Renal pelvis (tissue), 4 donors: ENCODE data around the gene BCR. TPM values are rescaled to one million over a fixed set of nuclear protein-coding genes. Genes with fewer than 3 reads are reported as not detected.
A peak's percentile ranks its signal among the peaks of the same experiment; 100 is the strongest.

ENCODE experiments used
- DNase-seq: peaks from one replicate; pipeline ENCODE4 v3.0.0-alpha.2; 2013
- polyA plus RNA-seq, 3 donors: library from polyadenylated mRNA; unstranded; fragments of 120-200 nt; gene quantifications; one replicate each; pipeline ENCODE4 v1.2.1, GENCODE V29; 2013; ENCODE audit not compliant: insufficient read length in 3 of 3

The BCR gene
- polyA plus RNA-seq, 3 donors = 58.7 to 68.9 (median 61.1) TPM

DNA sequence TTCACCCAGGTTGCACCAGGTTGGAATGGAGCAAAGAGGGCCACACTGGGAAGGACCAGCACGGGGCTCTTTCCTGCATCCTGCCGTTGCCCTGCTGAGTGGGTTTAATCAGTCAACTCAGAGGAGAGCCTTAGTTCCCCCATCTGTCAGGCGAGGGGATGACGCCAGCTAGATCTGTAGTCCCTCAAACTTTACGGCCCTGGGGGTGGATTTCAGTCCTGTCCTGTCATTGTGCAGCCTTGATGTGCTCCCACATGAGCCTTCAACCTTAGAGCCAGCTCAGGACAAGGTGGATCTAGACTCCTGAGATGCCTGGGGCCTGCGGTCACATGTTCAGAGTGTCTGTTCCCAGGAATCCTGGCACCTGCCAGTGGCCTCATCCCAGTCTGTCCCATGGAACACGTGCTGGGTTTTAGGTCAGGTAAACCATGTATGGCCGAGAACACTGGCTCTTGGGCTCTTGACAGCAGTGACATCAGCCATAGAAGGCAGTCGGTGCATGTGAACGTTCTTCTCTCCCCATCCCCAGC is 104.3 kb downstream of the BCR start:
- DNase-seq = no peak

DNA sequence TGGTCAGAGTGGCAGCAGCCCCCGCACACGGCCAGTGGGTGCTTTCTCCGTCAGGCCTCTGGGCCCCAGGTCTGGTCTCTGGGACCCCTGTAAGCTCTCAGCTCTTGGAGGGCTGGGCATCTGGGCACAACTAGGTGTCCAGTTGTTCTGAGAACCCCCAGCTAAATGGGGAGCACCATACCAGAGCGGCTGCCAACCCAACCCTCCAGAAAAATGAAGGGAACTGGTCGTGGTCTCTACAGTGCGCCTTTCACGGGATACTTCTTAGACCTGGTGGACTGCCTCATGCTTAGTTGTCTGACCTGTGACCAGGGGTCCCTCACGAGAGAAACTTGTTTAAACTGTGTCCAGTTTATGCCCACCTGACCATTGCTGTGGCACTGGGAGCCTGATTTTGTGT is 104.9 kb downstream of the BCR start:
- no peak for DNase-seq

DNA sequence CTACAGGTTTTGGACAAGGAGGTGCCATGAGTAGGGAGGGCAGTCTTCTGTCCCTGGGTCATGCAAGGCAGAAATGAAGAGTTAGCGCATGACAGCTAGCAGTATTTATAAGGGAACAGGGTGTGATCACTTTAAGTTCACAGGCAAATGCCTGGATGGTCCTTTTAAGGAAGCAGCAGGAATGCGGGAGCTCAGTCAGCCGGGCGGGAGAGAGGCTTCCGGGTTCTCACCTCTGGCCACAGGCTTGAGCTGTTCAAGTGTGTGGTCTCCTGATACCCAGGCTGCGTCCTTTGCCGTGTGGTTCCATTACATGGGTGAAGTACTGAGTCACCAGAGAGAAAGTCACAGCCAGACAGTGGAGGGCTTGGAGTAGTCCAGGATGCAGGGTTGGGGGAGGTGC is 105.4 kb downstream of the BCR start:
- DNase-seq = no peak

DNA sequence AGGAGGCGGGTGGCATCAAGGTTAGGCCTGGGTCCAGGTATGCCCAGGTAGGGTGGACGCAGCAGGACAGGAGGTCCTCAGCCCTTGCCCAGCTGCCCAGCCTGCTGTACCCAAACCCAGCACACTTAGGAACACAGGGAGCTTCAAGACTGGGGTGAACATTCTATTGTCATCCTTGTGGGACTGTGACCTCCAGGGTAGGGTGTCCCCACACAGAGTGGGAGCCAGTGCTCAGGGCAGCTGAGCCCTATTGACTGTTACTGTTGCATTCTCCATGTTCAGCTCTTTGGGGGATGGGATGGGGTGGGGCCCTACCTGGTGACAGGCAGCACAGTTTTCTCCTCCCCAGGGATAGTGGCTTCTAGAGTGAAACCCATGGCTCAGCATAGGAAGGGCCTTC is 106.0 kb downstream of the BCR start:
- no peak for DNase-seq

DNA sequence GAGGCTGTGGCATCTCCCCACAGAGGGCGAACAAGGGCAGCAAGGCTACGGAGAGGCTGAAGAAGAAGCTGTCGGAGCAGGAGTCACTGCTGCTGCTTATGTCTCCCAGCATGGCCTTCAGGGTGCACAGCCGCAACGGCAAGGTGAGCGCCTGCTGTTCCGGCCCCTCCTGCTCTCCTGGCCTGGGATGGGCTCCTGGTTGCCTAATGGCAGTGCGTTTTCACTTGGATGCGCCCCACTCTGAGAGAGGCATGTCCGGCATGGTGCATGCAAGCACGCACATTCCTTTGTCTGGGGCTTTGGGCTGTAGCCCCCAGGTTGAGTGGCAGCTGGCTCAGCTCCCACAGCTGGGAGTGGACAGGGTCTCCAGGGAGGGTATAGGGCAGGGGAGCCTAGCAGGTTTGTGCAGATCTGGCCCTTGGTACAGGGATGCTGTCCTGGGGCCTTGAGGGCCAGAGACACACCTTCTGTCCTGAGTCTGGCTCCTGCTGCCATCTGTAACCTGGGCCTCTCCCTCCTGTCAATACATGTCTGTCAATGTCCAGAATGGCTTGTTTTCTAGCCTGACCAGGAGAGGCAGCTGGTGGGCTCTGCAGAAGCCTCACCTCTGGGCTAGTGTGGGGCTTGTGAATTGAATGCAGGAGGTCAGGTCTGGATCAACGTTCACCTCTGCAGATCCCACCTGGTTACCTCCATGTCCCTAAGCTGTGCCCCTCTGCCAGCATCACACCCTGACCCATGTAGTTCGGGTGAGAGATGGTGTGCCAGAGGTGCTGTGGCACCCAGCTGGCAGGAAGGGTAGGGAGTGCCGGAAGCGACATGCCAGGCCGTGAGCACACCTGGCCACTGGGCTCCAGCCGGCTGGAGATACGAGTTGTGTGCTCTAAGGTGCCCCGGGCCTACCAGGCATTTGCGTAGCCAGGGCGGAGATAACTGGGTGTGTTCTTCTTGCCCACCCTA is 107.1 kb downstream of the BCR start:
- no peak for DNase-seq

DNA sequence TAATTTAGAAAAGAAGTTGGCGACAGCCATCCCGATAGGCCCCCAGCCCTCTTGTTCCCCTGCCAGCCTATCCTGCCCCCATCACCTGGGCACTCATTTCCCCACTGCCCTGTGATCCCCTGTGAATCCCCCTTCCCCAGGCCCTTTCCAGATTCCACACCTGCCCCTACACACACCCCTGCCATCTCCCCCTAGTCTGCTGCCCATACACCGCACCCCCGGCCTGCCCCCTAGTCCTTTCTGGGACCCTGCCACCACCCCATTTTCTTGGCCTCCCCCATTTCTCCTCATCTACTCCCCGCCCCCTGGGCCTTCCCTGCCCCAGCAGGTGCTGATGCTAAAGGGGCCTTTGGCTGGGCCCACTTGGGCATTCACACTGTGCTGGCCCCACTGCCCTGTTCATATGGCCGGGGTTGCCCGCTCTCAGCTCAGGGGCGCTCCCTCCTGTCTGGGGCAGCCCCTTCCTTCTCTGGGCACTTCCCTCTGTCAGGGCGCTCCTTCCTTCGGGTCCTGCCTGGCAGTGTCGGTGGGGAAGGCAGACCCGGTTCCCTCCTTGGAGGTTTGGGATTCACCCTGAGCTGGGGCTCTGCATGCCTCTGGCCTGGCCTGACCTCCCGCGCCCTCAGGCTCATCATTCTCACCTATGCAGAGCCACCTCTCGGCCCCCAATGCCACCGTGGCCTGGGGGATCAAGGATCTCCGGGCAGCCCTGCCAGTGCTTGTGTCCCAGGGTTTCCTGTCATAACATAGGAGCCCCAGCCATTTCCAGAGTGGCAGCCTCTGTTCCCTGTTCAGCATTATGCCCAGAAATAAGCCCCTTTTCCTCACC is 108.2 kb downstream of the BCR start:
- no peak for DNase-seq

DNA sequence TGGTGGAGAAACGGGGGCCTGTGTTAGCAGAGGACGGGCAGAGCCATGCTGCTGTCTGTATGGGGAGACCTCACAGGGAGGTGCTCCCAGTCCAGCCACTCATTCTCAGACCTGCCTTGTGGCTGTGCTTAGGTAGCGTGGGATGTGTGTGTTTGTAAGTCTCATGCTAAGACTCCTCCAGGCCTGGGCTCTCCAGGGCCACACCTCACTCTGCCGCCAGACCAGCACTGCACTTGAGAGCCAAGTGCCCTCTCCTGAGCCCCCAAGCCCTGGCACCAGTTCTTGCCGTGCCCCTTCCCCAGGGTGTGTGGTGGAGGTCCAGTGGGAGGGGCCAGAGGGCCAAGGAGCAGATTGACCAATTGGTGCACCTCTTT is 108.8 kb downstream of the BCR start:
- DNase-seq = no peak

DNA sequence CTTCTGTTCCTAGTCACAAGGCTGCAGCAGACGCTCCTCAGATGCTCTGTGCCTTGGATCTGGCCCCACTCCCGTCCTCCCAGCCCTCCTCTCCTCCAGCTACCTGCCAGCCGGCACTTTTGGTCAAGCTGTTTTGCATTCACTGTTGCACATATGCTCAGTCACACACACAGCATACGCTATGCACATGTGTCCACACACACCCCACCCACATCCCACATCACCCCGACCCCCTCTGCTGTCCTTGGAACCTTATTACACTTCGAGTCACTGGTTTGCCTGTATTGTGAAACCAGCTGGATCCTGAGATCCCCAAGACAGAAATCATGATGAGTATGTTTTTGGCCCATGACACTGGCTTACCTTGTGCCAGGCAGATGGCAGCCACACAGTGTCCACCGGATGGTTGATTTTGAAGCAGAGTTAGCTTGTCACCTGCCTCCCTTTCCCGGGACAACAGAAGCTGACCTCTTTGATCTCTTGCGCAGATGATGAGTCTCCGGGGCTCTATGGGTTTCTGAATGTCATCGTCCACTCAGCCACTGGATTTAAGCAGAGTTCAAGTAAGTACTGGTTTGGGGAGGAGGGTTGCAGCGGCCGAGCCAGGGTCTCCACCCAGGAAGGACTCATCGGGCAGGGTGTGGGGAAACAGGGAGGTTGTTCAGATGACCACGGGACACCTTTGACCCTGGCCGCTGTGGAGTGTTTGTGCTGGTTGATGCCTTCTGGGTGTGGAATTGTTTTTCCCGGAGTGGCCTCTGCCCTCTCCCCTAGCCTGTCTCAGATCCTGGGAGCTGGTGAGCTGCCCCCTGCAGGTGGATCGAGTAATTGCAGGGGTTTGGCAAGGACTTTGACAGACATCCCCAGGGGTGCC is 109.8 kb downstream of the BCR start:
- peak; percentile 19 for DNase-seq

DNA sequence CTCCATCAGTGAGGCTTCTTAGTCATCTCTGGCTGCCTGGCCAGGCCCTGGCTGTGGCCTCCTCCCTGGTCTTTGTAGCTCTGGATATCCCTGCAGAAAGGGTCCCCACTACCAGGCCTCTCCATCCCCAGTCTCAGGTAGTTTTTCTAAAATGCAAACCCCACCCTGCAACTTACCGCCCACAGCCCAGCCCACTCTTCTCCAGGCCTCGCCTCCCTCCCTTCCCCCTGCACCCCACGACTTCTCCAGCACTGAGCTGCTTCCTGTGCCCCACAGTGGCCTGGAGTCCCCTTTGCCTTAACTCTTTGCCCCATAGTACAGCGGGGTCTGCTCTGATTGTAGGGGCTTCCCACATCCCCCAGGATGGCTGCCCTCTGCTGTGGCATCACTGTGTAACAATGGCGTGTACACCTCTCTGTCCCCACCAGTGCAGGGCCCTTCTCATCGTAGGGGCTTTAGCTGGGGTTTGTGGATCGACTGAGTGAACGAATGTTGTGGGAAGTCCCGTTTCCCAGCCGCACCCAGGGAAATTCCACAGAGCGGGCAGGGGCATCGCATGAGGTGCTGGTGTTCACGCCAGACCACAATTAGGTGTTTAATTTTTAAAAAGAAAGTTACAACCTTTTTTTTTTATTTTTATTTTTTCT is 111.6 kb downstream of the BCR start:
- DNase-seq = no peak

DNA sequence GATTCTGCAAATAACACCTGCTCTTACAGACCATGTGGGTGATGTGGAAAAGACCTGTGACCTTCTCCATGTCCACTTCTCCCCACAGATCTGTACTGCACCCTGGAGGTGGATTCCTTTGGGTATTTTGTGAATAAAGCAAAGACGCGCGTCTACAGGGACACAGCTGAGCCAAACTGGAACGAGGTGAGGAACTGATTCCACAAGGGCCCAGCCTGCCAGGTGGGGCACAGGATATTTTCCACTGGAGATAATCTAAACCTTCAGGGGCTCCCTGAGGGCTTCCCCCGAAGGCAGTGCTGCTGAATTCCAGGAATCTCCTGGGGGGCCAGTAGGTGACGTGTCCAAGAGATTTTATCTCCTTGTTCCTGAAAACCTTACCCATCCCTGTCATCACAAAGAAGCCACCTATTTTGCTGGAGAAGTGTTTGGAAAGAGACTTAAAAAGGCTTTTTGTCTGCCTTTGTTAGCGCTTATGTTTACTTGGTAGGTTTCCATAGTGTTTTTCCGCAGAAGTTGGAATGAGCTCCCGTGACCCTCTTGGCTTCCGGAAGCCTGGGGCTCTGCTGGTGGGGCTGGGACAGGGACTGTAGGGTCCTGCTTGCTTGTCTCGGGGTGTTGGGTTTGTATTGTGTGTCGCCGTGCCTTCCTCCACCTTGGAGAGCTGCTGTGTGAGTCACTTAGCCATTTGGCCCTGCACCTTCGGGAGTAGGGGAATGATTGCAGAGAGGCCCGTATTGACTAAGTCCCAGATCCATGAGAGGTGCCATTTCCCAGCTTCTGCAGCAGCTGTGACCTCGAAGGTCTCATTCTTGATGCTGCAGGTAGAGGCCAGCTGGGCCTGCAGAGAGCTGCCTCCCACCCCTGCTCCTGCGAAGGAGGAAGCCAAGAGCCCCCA is 112.4 kb downstream of the BCR start:
- no peak for DNase-seq

DNA sequence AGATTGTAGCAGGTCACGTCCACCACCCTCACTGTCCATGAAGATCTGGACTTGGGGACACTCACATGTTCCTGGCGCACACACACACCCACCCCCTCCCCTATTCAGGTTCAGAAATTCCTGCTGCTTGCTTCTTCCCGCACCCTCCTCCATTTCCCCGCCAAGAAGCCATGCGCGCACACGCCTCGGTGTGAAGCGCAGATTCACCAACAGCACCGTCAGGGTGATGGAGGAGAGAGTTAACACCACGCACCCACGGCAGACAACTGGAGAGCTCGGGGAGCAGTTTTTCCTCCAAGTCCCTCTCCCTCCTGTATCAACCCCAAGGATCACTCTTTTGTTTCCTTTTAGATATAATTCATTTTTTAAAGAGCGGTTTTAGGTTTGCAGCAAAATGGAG is 113.4 kb downstream of the BCR start:
- DNase-seq = no peak

DNA sequence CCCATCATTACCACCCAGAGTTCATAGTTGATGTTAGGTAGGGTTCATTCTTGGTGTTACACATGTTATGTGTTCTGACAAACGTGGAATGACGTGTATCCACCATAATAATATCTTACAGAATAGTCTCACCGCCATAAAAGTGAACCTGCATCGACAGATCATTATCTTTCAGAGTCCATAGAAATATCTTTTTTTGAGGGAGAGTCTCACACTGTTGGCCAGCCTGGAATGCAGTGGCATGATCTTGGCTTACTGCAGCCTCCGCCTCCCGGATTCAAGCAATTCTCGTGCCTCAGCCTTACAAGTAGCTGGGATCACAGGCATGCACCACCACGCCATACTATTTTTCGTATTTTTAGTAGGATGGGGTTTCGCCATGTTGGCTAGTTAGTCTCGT is 113.9 kb downstream of the BCR start:
- no peak for DNase-seq

DNA sequence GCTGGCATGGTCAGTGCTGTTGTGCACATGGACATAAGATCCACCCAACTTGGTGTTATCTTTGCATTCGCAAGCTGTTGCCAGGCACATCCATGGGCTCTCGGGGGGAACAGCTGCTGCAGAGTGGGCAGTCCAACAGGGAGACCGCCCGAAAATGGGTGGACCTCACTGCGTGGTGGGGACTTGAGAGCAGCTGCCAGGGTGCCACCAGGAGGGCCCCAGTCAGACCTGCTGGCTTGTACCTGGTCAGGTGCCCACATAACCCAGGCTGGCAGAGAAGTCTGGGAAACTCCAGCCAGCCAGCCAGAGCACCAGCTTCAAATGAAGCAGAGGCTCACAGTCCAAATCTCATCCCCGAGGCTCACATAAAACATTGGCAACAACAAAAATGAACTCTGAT is 120.2 kb downstream of the BCR start:
- no peak for DNase-seq

DNA sequence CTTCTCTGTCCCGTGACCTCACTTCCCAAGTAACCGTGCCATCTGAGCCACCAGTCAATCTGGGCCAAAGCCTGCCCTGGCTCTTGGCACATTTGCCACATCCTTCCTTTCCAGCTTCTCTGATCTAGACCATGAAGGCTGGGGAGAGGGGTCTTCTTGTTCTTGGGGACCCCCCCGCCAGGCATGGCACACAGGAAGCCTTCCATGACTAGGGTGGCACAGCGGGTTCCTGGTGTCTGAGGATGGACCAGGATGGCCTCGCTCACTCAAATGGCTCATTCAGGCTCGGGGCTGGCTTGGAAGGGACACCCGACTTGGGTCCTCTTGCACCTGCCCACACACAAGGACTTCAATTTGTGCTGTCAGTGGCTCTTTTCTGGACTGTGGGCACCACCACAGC is 121.3 kb downstream of the BCR start:
- no peak for DNase-seq

DNA sequence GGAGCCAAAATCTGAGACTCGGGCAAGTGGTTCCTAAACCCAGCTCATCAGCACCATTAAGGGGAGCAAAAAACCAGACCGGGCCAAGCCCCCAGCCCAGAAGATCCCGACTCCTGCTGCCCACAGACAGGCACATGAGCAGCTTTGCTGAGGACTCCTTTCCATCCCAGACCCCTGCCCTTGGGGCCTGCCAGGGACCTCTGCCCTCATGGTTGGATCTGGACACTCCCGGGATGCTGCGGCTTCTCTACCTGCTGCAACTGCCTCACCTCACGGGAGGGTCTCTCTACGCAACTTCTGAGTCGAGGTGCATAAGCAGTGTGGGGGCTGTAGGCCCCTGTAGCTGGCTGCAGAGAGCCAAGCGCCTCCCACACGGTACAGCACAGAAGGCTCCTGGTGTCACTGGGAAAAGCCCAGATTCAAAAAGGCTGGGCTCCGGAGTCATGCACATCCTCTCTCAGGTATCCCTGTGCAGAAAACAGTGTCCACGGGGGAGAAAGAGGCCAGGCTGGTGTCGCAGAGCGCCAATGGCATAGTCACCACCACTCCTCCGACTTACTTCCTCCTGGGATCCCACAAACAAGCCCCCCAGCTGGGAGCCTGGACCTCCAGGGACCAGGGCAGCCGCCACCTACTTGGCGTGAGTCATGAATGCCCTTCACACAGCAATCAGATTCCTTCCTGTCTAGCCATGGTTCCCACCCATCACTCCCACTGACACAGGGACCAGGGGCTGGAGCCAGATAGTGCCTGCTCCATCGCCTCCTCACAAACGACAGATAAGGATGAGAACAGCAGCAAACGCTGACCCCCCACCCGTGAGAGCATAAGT is 122.1 kb downstream of the BCR start:
- DNase-seq = no peak

DNA sequence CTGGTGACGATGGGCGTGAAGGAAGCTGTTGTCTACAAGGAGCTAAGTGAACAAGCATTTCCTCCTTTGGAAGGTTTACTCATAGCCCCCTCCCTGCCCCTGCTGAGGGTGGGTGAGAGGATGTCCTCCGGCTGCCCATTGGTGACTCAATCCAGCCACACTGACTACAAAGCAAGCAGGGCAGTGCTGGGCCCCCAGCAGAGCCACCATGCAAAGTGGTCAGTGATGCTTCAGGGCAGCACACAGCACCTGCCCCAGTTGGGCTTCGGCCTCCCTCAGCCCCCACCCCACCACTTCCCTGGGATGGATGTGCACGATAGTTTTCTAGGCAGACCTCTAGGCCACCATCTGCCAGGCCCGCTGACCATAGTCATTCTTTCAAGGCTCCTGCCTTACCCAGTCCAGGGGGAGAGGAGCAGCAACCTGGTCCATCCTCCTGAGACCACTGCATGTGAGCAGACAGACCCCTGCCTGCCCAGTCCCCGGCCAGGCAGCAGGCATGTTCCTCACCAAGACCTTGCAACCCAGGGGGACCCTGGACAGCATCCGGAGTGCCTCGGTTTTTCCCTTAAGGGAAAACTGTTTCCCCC is 125.1 kb downstream of the BCR start:
- DNase-seq = no peak

DNA sequence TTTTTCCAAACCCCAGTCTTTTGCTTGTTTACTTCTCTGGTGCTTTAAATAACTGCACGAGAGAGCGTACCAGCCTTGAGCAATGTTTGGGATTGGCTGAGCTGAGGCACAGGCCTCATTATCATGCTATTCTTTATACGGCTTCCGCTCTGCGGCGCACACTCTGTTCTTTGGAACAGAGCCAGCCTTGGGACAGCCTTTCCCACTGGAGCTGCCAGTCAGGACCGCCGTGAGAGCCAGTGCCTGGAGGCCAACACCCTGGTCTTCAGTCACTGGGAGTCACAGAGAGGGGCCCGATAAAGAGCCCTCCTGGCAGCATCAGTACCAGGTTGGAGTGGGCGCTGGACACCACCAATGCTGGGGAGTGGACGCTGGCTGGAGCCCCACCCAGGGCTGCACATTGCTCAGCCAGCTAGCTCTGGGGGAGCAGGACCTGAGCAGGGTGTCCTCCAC is 125.6 kb downstream of the BCR start:
- DNase-seq = peak; percentile 20

DNA sequence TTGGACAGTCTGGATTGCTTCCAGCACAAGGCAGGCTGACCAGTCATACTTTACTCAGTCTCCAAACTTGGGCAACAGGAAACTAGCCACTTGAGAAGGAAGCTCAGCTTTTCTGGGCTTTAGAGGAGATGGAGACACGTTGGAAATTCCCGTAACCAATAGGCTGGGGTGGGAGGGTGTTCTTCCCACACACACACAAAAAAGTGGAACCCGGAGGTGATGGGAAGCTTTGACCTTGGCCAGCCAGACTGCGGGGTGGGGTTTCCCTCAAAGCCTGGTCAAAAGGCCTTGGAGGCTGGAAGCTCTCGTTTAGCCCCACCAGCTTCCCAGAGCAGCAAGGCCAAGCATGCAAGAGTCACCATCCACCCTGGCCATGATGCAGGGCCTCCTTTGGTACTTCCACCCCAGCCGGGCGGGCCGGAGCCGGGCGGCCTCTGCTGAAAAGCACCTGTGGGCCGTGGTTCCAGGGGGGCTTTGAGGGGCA is 126.2 kb downstream of the BCR start:
- DNase-seq = no peak

DNA sequence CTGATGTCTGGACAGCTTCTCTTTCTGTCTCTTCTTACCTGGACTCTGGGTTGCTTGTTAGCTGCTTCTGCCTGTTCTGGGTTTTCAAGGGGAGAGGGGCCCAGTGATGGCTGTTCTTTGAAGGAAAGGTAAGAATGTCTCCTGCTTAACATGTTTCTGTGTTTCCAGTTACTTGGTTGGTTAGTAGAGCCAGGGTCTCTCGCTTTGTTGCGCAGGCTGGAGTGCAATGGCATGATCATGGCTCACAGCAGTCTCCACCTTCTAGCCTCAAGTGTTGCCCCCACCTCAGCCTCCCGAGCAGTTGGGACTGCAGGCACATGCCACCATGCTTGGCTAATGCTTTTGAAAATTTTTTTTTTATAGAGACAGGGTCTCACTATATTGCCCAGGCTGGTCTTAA is 126.6 kb downstream of the BCR start:
- no peak for DNase-seq
